Type B pancreatic cell (in vitro differentiated cells): Measurements from ENCODE around the gene KMT2E. TPM values are rescaled to one million over a fixed set of nuclear protein-coding genes. Genes with fewer than 3 reads are reported as not detected.
A peak's percentile ranks its signal among the peaks of the same experiment; 100 is the strongest.

ENCODE experiments used
- DNase-seq: peaks from one replicate; pipeline ENCODE4 v3.0.0; 2021; ENCODE audit warnings: mixed read lengths; ENCODE audit not compliant: unreplicated experiment; ENCODE audit errors: extremely low spot score
- H3K27ac Mint-ChIP-seq: 2 replicates; pipeline ENCODE4 v1.8.0; 2021; ENCODE audit warnings: mild to moderate bottlenecking, mixed read lengths
- H3K27me3 Mint-ChIP-seq: 2 replicates; pipeline ENCODE4 v1.8.0; 2021; ENCODE audit warnings: mixed read lengths
- H3K36me3 Mint-ChIP-seq: 2 replicates; pipeline ENCODE4 v1.8.0; 2021; ENCODE audit warnings: mixed read lengths
- H3K4me1 Mint-ChIP-seq: one replicate; pipeline ENCODE4 v1.8.0; 2021; ENCODE audit warnings: mixed read lengths; ENCODE audit not compliant: unreplicated experiment
- H3K4me3 Mint-ChIP-seq: 2 replicates; pipeline ENCODE4 v1.8.0; 2021; ENCODE audit warnings: mild to moderate bottlenecking, mixed read lengths
- H3K9me3 Mint-ChIP-seq: 2 replicates; pipeline ENCODE4 v1.8.0; 2021; ENCODE audit warnings: mixed read lengths
- total RNA-seq: library from RNA; stranded (reverse); gene quantifications from 2 replicates; pipeline ENCODE4 v1.2.1, GENCODE V29; 2021; ENCODE audit warnings: low replicate concordance
- TF ChIP-seq, protein P1 (sequence below): fragments of 200-600 bp; sonication (generic); conservative IDR thresholded peaks from 2 replicates; pipeline ENCODE4 v1.5.0; 2021; ENCODE audit warnings: antibody characterized with exemption, mild to moderate bottlenecking

The KMT2E gene
- total RNA-seq, 1 donor from 2014 or later, result 75.6 TPM

- no peak overlapping the region for H3K27ac Mint-ChIP-seq
Observed at GRCh38 chr7:105030447-105030846, 16.4 kb downstream of the KMT2E start.

GRCh38 chr7:105032553-105033214 lies 18.7 kb downstream of the KMT2E start:
- DNase-seq, result no peak
- no peak overlapping the region for H3K27ac Mint-ChIP-seq
- H3K9me3 Mint-ChIP-seq, result peaks cover 4% of the 10 kb centered on the region
- no peaks in the 10 kb centered on the region for H3K27me3 Mint-ChIP-seq
- H3K36me3 Mint-ChIP-seq, result peaks cover 4% of the 10 kb centered on the region
- TF ChIP-seq, protein P1, sequence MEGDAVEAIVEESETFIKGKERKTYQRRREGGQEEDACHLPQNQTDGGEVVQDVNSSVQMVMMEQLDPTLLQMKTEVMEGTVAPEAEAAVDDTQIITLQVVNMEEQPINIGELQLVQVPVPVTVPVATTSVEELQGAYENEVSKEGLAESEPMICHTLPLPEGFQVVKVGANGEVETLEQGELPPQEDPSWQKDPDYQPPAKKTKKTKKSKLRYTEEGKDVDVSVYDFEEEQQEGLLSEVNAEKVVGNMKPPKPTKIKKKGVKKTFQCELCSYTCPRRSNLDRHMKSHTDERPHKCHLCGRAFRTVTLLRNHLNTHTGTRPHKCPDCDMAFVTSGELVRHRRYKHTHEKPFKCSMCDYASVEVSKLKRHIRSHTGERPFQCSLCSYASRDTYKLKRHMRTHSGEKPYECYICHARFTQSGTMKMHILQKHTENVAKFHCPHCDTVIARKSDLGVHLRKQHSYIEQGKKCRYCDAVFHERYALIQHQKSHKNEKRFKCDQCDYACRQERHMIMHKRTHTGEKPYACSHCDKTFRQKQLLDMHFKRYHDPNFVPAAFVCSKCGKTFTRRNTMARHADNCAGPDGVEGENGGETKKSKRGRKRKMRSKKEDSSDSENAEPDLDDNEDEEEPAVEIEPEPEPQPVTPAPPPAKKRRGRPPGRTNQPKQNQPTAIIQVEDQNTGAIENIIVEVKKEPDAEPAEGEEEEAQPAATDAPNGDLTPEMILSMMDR, result no peak
- H3K4me3 Mint-ChIP-seq, result no peak overlapping the region
- peaks cover 24% of the 10 kb centered on the region for H3K4me1 Mint-ChIP-seq

More at GRCh38 chr7:105030447-105030846, 16.4 kb downstream of the KMT2E start:
- TF ChIP-seq, protein P1, result no peak
- H3K4me3 Mint-ChIP-seq, result no peak overlapping the region
- no peaks in the 10 kb centered on the region for H3K27me3 Mint-ChIP-seq
- peaks cover 4% of the 10 kb centered on the region for H3K9me3 Mint-ChIP-seq
- H3K4me1 Mint-ChIP-seq, result peaks cover 28% of the 10 kb centered on the region
- no peak for DNase-seq
- H3K36me3 Mint-ChIP-seq, result peaks cover 4% of the 10 kb centered on the region

DNA sequence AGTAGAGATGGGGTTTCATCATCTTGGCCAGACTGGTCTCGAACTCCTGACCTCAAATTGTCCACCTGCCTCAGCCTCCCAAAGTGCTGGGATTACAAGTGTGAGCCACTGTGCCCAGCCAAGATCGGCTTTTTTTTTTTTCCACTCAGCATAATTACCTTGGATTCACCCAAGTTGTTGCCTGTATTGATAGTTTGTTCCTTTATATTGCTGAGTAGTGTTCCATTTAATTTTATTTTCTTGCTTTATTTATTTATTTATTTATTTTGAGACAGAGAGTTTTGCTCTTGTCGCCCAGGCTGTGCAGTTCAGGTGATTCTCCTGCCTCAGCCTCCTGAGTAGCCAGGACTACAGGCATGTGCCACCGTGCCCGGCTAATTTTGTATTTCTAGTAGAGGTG lies 21.3 kb downstream of the KMT2E start:
- peaks cover 27% of the 10 kb centered on the region for H3K4me1 Mint-ChIP-seq
- H3K27ac Mint-ChIP-seq, result no peak overlapping the region
- DNase-seq, result no peak
- H3K36me3 Mint-ChIP-seq, result peaks cover 4% of the 10 kb centered on the region
- peaks cover 4% of the 10 kb centered on the region for H3K9me3 Mint-ChIP-seq
- H3K4me3 Mint-ChIP-seq, result no peak overlapping the region
- TF ChIP-seq, protein P1, result no peak
- no peaks in the 10 kb centered on the region for H3K27me3 Mint-ChIP-seq

DNA sequence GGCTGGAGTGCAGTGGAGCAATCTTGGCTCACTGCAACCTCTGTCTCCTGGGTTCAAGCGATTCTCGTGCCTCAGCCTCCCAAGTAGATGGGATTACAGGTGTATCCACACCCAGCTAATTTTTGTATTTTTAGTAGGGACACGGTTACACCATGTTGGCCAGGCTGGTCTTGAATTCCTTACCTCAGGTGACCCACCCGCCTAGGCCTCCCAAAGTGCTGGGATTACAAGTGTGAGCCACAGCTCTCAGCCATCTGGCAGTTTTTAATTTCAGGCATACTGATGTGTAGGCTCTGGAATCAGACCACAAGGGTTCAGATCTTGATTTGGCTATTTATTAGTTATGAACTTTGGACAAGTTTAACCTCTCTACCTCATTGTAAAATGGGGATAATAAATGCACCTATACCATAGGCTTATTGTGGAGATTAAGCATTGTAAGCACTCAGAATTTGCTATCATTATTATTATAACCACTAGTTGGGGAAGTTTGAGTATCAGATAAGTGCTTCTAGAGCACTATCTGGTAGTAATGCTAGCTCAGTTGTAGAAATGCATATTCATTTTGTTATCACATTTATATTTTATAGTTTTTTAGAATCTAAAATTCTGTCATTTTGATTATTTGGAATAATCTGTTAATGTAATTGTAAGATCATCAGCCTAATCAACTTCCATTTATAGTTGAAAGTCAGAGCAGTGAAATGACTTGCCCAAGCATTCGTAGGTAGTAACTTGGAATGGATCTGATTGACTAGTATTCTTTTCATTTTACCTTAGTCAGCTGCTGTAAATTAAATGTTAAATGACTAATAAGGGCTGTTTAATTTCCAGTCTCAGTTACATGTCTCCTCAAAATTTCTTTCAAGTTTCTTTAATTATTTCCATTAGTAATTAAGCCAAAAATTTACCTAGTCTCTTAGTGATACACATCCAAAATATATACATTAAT lies 22.5 kb downstream of the KMT2E start:
- Mint-ChIP-seq H3K4me1 (peaks cover 23% of the 10 kb centered on the region), H3K4me3 (no peak overlapping the region), H3K36me3 (peaks cover 8% of the 10 kb centered on the region), H3K27me3 (no peaks in the 10 kb centered on the region), H3K9me3 (no peaks in the 10 kb centered on the region), H3K27ac (peak overlapping the region; percentile 26)
- DNase-seq, result no peak
- TF ChIP-seq, protein P1, result no peak

GRCh38 chr7:105037319-105037718 lies 23.3 kb downstream of the KMT2E start:
- Mint-ChIP-seq H3K4me1 (peaks cover 23% of the 10 kb centered on the region), H3K9me3 (no peaks in the 10 kb centered on the region), H3K27me3 (no peaks in the 10 kb centered on the region), H3K27ac (no peak overlapping the region), H3K36me3 (peaks cover 8% of the 10 kb centered on the region), H3K4me3 (no peak overlapping the region)
- TF ChIP-seq, protein P1, result no peak
- no peak for DNase-seq
